Activated effector memory CD4-positive, alpha-beta T cell treated with anti-CD3 and anti-CD28 coated beads, Interleukin-2, amount 50 U/mL, for 16 hours (primary cell): ENCODE measurements around the gene TRPC4.
"Not testable (repeated sequence)": the region's sequence is repeated elsewhere in the genome, so short reads cannot be mapped to it uniquely, and the experiment has no call there.

ENCODE experiments used
- DNase-seq: peaks from one replicate; pipeline ENCODE4 v3.0.0-alpha.2; 2020

The TRPC4 gene

DNA sequence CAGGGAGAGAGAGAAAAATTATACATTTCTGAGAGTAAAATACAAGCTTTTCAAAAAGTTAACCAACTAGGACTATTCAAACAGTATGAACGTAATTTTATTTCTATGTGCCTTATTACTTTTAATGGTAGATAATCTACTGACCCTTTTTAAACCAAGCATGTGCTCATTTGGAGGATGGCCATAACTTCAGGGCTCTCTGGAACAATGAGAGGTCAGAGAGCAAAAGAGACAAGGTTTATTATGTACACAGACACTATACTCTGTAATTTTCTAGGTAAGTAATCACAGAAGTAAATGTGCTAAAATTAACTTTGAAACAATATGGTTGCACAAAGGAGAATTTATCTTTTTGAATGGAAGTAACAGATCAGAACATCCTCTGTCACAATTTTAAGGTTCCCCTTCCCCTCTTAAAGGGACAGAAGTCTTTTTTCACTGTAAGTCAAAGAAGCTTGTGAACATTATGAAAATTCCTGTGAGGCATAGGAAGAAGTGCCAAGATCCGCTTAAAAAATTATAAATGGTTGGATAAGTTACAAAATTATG, 272.0 kb downstream of the TRPC4 start:
- no peak for DNase-seq

DNA sequence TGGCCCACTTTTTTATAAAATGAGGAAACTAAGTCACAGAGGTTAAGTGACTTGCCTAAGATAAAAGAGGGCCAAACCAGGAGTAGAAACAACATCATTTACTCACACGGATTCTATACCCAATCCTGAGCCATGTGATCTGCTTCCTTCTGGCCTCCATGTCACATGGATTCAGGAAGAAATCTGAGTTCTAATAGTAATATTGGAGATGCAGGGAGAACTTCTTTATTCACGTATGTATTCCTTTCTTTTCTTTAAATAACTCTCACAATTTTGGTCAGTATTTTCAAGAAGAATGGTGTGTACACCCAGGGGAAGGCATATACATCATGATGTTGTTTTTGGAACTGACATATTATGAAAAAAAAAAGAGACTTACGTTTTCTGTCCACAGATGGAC, 272.8 kb downstream of the TRPC4 start:
- DNase-seq = no peak

DNA sequence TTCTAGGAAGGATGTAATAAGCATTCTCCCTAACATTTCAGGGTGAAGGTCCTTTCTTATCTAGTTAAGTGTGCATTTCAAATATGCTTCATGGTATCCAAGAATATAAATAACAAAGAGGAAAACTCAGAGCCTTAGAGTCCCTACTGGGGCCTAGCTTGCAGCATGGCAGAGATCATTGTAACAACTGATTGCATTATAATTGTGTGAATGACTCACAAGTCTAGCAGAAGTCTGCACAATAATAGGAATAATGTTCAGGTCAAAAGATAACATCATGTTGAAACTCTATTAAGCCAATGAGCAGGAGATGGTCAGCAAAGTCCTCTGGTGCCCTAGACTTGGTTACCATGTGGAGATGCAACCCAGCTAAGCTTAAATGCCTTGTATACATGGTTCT, 274.4 kb downstream of the TRPC4 start:
- no peak for DNase-seq

DNA sequence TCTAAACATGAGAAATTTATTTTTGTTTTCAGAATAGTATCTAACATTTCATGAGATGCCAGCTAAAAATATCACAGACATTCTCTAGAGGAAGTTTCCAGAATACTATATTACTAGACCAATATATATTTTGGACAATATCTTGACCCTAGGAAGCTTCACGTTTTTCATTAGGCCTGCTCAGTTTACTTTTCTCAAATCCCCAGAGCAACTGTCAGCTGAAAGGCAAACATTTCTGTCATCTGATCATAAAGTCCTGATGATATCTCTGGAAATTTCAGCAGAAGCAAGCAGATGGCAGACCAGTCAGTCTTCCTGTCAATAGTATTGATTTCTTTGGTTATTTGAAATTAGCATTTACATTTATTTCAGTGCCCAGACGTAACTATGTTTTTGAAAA, 275.0 kb downstream of the TRPC4 start:
- no peak for DNase-seq

DNA sequence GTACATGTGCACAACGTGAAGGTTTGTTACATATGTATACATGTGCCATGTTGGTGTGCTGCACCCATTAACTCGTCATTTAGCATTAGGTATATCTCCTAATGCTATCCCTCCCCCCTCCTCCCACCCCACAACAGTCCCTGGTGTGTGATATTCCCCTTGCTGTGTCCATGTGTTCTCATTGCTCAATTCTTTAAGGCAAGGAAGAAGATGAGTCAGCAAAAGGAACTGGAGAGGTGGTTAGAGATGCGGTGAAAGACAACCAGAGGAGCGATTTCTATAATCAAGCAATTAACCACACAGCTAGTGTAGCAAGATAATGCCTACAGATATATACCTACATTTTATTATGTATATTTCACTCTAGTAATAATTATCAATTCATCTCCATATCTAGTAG, 280.2 kb downstream of the TRPC4 start:
- not testable (repeated sequence) for DNase-seq

DNA sequence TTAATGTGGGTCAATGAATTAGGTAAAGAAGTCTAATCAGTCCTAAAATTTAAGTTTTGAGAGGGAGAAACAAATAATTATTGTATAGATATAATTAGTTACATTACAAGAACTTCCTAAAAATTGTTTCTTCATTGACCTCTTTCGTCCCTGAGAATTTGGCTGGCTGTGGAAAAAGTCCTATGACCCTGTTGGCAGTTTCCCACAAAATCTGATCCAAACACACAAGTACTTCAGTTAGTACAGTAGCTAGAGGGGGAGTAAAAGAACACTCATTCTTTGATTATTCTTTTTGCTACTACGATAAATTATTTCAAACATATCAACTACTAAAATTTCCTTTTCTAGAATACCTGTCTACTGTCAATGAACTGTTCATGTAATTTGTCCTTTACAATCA, 282.3 kb downstream of the TRPC4 start:
- DNase-seq = no peak
